Activated CD4-positive, alpha-beta T cell treated with anti-CD3 and anti-CD28 coated beads, Interleukin-2, Interleukin-6, amounts not matched to agents 100 ng/mL and 50 ng/mL, durations not matched to agents 16 hours and 8 hours (primary cell): ENCODE measurements around the gene GBGT1.

ENCODE experiments used
- DNase-seq: peaks from one replicate; pipeline ENCODE4 v3.0.0-alpha.2; 2020

Gene GBGT1

GRCh38 chr9:133124123-133124906, 39.4 kb downstream of the GBGT1 start:
- no peak for DNase-seq

GRCh38 chr9:133122935-133123611, 40.6 kb downstream of the GBGT1 start:
- DNase-seq = no peak

- no peak for DNase-seq
Measured at GRCh38 chr9:133122605-133122934, 41.1 kb downstream of the GBGT1 start.

- no peak for DNase-seq
Measured at GRCh38 chr9:133121915-133122550, 41.7 kb downstream of the GBGT1 start.

- DNase-seq = peak; percentile 94
Measured at GRCh38 chr9:133121198-133121914, 42.4 kb downstream of the GBGT1 start, which contains the start of gene RALGDS. RALGDS (minus strand) TSS chr9:133121240; CDS start chr9:133121154, 86 bp downstream.

- DNase-seq = no peak
Measured at GRCh38 chr9:133120501-133121197, 43.1 kb downstream of the GBGT1 start.

- no peak for DNase-seq
Measured at GRCh38 chr9:133119846-133120500, 43.7 kb downstream of the GBGT1 start.

- DNase-seq = no peak
Measured at GRCh38 chr9:133119103-133119845, 44.4 kb downstream of the GBGT1 start.

GRCh38 chr9:133118568-133118967, 45.1 kb downstream of the GBGT1 start:
- DNase-seq = no peak

- DNase-seq = no peak
Measured at GRCh38 chr9:133118179-133118520, 45.6 kb downstream of the GBGT1 start.

- DNase-seq = no peak
Measured at GRCh38 chr9:133117271-133118178, 46.2 kb downstream of the GBGT1 start.

GRCh38 chr9:133116346-133117231, 47.1 kb downstream of the GBGT1 start:
- DNase-seq = no peak

GRCh38 chr9:133115604-133116345, 47.9 kb downstream of the GBGT1 start:
- peak; percentile 89 for DNase-seq

- DNase-seq = peak; percentile 31
Measured at GRCh38 chr9:133114886-133115603, 48.7 kb downstream of the GBGT1 start.

- DNase-seq = no peak
Measured at GRCh38 chr9:133113949-133114885, 49.5 kb downstream of the GBGT1 start.

- peak; percentile 43 for DNase-seq
Measured at GRCh38 chr9:133113163-133113948, 50.4 kb downstream of the GBGT1 start.
